K562 (cell line): Measurements from ENCODE around the gene SERGEF. TPM values are rescaled to one million over a fixed set of nuclear protein-coding genes. Genes with fewer than 3 reads are reported as not detected.

ENCODE experiments used
- CC2D1A ChIP-seq: fragments of 450-650 bp; IDR thresholded peaks from 2 replicates; pipeline ENCODE4 v1.6.1; 2017; ENCODE audit warnings: mild to moderate bottlenecking
- CXXC5 ChIP-seq: fragments of 250-450 bp; sonication (Bioruptor Pico); IDR thresholded peaks from 2 replicates; pipeline ENCODE4 v1.8.0; 2022; ENCODE audit warnings: inconsistent platforms, mild to moderate bottlenecking, moderate library complexity
- U2AF1 ChIP-seq: fragments of 200-400 bp; formaldehyde crosslinking; optimal IDR thresholded peaks from 2 replicates; pipeline ENCODE3; 2017; ENCODE audit warnings: mild to moderate bottlenecking, low read depth, low read length, moderate library complexity
- polyA plus RNA-seq, 8 experiments: library from polyadenylated mRNA; depleted of rRNA in 4 of 8; stranded (reverse) in 5 of 8; unstranded in 3 of 8; fragments of >200 nt; fragmentation: Nextera tagmentation in 2 of 8; fragmentation: Illumina TruSeq in 1 of 8; extraction: Ambion mirVana in 2 of 8; extraction: Trizol in 1 of 8; gene quantifications; 2 replicates each; pipeline versions ENCODE4 v1.2.1 to v1.2.3, GENCODE V29; 2011 to 2014; ENCODE audit warnings: inconsistent platforms in 1 of 8, missing spikeins in 1 of 8
- total RNA-seq, 7 experiments: library from RNA; depleted of rRNA in 6 of 7; stranded (reverse); fragments of >200 nt in 6 of 7; fragmentation: Illumina TruSeq in 2 of 7; extraction: Trizol in 2 of 7; gene quantifications; 2 replicates each; pipeline versions ENCODE4 v1.2.1 to v1.2.3, GENCODE V29; 2011 to 2021; ENCODE audit warnings: low replicate concordance in 1 of 7
- TF ChIP-seq, protein P1 (sequence below), 2 experiments: fragments of 450-650 bp; conservative IDR thresholded peaks; 2 replicates each; pipeline ENCODE4 v1.6.1; 2017; ENCODE audit warnings: mild to moderate bottlenecking in 2 of 2, moderate library complexity in 2 of 2
- TF ChIP-seq, protein P2 (sequence below), 2 experiments: fragments of 450-650 bp in 1 of 2; sonication (generic) in 1 of 2; formaldehyde crosslinking in 1 of 2; IDR thresholded peaks; 2 replicates each; pipeline versions ENCODE4 v1.7.1 to v1.9.0; 2016 to 2022; ENCODE audit warnings: inconsistent platforms in 1 of 2, mild to moderate bottlenecking in 1 of 2, missing genetic modification reagents in 1 of 2

Gene SERGEF
- total and polyA plus RNA-seq, 9 of the 15 experiments (the other 6 are each of a cell fraction or from before 2014, with no cell fraction given), result 10.2 to 28.0 (median 19.9) TPM

GRCh38 chr11:18012906-18013781 lies at the start of gene SERGEF (continued):
- TF ChIP-seq, protein P1, sequence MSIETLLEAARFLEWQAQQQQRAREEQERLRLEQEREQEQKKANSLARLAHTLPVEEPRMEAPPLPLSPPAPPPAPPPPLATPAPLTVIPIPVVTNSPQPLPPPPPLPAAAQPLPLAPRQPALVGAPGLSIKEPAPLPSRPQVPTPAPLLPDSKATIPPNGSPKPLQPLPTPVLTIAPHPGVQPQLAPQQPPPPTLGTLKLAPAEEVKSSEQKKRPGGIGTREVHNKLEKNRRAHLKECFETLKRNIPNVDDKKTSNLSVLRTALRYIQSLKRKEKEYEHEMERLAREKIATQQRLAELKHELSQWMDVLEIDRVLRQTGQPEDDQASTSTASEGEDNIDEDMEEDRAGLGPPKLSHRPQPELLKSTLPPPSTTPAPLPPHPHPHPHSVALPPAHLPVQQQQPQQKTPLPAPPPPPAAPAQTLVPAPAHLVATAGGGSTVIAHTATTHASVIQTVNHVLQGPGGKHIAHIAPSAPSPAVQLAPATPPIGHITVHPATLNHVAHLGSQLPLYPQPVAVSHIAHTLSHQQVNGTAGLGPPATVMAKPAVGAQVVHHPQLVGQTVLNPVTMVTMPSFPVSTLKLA (conservative IDR thresholded peaks at IDR 0.05), result peak in 1 of 2 experiments; percentile 59; a peak in 2 of 4 replicates
- peak; percentile 84 for TF ChIP-seq CXXC5 (CRISPR knock-in tag)
- TF ChIP-seq, protein P2, sequence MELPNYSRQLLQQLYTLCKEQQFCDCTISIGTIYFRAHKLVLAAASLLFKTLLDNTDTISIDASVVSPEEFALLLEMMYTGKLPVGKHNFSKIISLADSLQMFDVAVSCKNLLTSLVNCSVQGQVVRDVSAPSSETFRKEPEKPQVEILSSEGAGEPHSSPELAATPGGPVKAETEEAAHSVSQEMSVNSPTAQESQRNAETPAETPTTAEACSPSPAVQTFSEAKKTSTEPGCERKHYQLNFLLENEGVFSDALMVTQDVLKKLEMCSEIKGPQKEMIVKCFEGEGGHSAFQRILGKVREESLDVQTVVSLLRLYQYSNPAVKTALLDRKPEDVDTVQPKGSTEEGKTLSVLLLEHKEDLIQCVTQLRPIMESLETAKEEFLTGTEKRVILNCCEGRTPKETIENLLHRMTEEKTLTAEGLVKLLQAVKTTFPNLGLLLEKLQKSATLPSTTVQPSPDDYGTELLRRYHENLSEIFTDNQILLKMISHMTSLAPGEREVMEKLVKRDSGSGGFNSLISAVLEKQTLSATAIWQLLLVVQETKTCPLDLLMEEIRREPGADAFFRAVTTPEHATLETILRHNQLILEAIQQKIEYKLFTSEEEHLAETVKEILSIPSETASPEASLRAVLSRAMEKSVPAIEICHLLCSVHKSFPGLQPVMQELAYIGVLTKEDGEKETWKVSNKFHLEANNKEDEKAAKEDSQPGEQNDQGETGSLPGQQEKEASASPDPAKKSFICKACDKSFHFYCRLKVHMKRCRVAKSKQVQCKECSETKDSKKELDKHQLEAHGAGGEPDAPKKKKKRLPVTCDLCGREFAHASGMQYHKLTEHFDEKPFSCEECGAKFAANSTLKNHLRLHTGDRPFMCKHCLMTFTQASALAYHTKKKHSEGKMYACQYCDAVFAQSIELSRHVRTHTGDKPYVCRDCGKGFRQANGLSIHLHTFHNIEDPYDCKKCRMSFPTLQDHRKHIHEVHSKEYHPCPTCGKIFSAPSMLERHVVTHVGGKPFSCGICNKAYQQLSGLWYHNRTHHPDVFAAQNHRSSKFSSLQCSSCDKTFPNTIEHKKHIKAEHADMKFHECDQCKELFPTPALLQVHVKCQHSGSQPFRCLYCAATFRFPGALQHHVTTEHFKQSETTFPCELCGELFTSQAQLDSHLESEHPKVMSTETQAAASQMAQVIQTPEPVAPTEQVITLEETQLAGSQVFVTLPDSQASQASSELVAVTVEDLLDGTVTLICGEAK (IDR thresholded peaks at IDR 0.05), result peak; percentile 38
- TF ChIP-seq, protein P2 (CRISPR knock-in tag; IDR thresholded peaks at IDR 0.05), result no peak
- no peak for TF ChIP-seq CC2D1A
- TF ChIP-seq U2AF1, result no peak
